K562 (cell line): Measurements from ENCODE around the gene SLC13A3. TPM values are rescaled to one million over a fixed set of nuclear protein-coding genes. Genes with fewer than 3 reads are reported as not detected.
A peak's percentile ranks its signal among the peaks of the same experiment; 100 is the strongest.

Experiments
- ESRRA ChIP-seq: fragments of 450-650 bp; IDR thresholded peaks from 2 replicates; pipeline ENCODE4 v1.6.1; 2014; ENCODE audit warnings: low read depth, mild to moderate bottlenecking, moderate library complexity, borderline replicate concordance
- polyA plus RNA-seq, 8 experiments: library from polyadenylated mRNA; depleted of rRNA in 4 of 8; stranded (reverse) in 5 of 8; unstranded in 3 of 8; fragments of >200 nt; fragmentation: Nextera tagmentation in 2 of 8; fragmentation: Illumina TruSeq in 1 of 8; extraction: Ambion mirVana in 2 of 8; extraction: Trizol in 1 of 8; gene quantifications; 2 replicates each; pipeline versions ENCODE4 v1.2.1 to v1.2.3, GENCODE V29; 2011 to 2014; ENCODE audit warnings: inconsistent platforms in 1 of 8, missing spikeins in 1 of 8
- total RNA-seq, 7 experiments: library from RNA; depleted of rRNA in 6 of 7; stranded (reverse); fragments of >200 nt in 6 of 7; fragmentation: Illumina TruSeq in 2 of 7; extraction: Trizol in 2 of 7; gene quantifications; 2 replicates each; pipeline versions ENCODE4 v1.2.1 to v1.2.3, GENCODE V29; 2011 to 2021; ENCODE audit warnings: low replicate concordance in 1 of 7
- TF ChIP-seq, protein P1 (sequence below), 2 experiments: fragments of 450-650 bp in 1 of 2; sonication (generic) in 1 of 2; formaldehyde crosslinking in 1 of 2; IDR thresholded peaks; 2 replicates each; pipeline versions ENCODE4 v1.7.1 to v1.9.0; 2016 to 2022; ENCODE audit warnings: inconsistent platforms in 1 of 2, mild to moderate bottlenecking in 1 of 2, missing genetic modification reagents in 1 of 2

The SLC13A3 gene
- total and polyA plus RNA-seq, 9 of the 15 experiments (the other 6 are each of a cell fraction or from before 2014, with no cell fraction given), result 5.5 to 16.4 (median 8.5) TPM

DNA sequence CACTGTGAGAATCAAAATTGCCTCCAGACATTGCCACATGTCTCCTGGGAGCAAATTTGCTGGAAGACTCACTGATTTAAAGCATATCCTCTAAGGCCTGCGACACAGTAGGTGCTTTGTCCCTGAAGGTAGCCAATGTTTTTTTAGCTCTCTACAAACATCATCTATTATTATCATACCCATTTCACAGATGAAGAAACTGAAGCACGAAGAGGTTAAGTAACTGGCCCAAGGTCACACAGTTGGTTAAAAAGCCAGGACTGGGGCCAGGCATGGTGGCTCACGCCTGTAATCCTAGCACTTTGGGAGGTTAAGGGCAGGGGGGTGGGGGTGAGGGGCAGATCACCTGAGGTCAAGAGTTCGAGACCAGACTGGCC, 12.4 kb downstream of the SLC13A3 start (continued):
- TF ChIP-seq, protein P1, sequence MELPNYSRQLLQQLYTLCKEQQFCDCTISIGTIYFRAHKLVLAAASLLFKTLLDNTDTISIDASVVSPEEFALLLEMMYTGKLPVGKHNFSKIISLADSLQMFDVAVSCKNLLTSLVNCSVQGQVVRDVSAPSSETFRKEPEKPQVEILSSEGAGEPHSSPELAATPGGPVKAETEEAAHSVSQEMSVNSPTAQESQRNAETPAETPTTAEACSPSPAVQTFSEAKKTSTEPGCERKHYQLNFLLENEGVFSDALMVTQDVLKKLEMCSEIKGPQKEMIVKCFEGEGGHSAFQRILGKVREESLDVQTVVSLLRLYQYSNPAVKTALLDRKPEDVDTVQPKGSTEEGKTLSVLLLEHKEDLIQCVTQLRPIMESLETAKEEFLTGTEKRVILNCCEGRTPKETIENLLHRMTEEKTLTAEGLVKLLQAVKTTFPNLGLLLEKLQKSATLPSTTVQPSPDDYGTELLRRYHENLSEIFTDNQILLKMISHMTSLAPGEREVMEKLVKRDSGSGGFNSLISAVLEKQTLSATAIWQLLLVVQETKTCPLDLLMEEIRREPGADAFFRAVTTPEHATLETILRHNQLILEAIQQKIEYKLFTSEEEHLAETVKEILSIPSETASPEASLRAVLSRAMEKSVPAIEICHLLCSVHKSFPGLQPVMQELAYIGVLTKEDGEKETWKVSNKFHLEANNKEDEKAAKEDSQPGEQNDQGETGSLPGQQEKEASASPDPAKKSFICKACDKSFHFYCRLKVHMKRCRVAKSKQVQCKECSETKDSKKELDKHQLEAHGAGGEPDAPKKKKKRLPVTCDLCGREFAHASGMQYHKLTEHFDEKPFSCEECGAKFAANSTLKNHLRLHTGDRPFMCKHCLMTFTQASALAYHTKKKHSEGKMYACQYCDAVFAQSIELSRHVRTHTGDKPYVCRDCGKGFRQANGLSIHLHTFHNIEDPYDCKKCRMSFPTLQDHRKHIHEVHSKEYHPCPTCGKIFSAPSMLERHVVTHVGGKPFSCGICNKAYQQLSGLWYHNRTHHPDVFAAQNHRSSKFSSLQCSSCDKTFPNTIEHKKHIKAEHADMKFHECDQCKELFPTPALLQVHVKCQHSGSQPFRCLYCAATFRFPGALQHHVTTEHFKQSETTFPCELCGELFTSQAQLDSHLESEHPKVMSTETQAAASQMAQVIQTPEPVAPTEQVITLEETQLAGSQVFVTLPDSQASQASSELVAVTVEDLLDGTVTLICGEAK (IDR thresholded peaks at IDR 0.05), result no peak
- TF ChIP-seq, protein P1 (CRISPR knock-in tag; IDR thresholded peaks at IDR 0.05), result no peak
- TF ChIP-seq ESRRA, result peak; percentile 66
- TF ChIP-seq, all 486 proteins: peak for 3
